CD4-positive, alpha-beta T cell (primary cell): Measurements from ENCODE around the gene ZNF282. TPM values are rescaled to one million over a fixed set of nuclear protein-coding genes. Genes with fewer than 3 reads are reported as not detected.

ENCODE experiments used
- ATAC-seq: fragments of 200-7000 bp; cut with Tn5 transposase; one replicate; pipeline ENCODE4 v1.10.0; 2022; ENCODE audit warnings: mild to moderate bottlenecking; ENCODE audit not compliant: poor library complexity
- CTCF ChIA-PET: fragments of 350-600 bp; sonication (Branson Sonifier 250); formaldehyde crosslinking; loops from one replicate; lab custom pipeline; 2021; ENCODE audit warnings: antibody characterized with exemption, inconsistent platforms; lab: Charles Lee
- POLR2A ChIA-PET: fragments of 350-600 bp; sonication (Branson Sonifier 250); formaldehyde crosslinking; loops from one replicate; lab custom pipeline; 2021; ENCODE audit warnings: antibody characterized with exemption, inconsistent platforms; lab: Charles Lee
- DNase-seq, 14 experiments: peaks; one replicate each; pipeline ENCODE4 v3.0.0-alpha.2; 2013 to 2020; ENCODE audit warnings: mixed read lengths in 2 of 14
- H3K27ac ChIP-seq, 2 donors: one replicate each; pipeline versions ENCODE4 v1.5.1 to v1.7.0; 2013; ENCODE audit warnings: low read length in 2 of 2, low read depth in 1 of 2, mild to moderate bottlenecking in 1 of 2
- H3K27me3 ChIP-seq, 2 experiments: 1 replicate in 1 of 2; 2 replicates in 1 of 2; pipeline versions ENCODE4 v1.6.1 to v1.7.0; 2013; ENCODE audit warnings: low read length in 2 of 2, control low read depth in 1 of 2, mild to moderate bottlenecking in 1 of 2, moderate library complexity in 1 of 2; ENCODE audit not compliant: insufficient read depth in 2 of 2, control insufficient read depth in 1 of 2
- H3K36me3 ChIP-seq: one replicate; pipeline ENCODE4 v1.6.1; 2013; ENCODE audit warnings: low read length, control low read depth; ENCODE audit not compliant: insufficient read depth
- H3K4me1 ChIP-seq: one replicate; pipeline ENCODE4 v1.6.1; 2013; ENCODE audit warnings: low read length, control low read depth; ENCODE audit not compliant: insufficient read depth
- H3K4me3 ChIP-seq: one replicate; pipeline ENCODE4 v1.5.1; 2013; ENCODE audit warnings: mild to moderate bottlenecking, low read length, moderate library complexity
- H3K9me3 ChIP-seq, 2 experiments: 1 replicate in 1 of 2; 2 replicates in 1 of 2; pipeline versions ENCODE4 v1.6.1 to v1.7.0; 2013; ENCODE audit warnings: low read length in 2 of 2, mild to moderate bottlenecking in 2 of 2, control low read depth in 1 of 2, moderate library complexity in 1 of 2; ENCODE audit not compliant: control insufficient read depth in 1 of 2, insufficient read depth in 1 of 2
- H3K27ac Mint-ChIP-seq: one replicate; pipeline ENCODE4 v1.8.0; 2020; ENCODE audit warnings: mixed read lengths
- H3K27me3 Mint-ChIP-seq: one replicate; pipeline ENCODE4 v1.8.0; 2021; ENCODE audit warnings: mixed read lengths
- H3K36me3 Mint-ChIP-seq: one replicate; pipeline ENCODE4 v1.8.0; 2021; ENCODE audit warnings: low read depth, mixed read lengths
- H3K4me1 Mint-ChIP-seq: one replicate; pipeline ENCODE4 v1.8.0; 2021; ENCODE audit warnings: low read depth, mixed read lengths
- H3K4me3 Mint-ChIP-seq: one replicate; pipeline ENCODE4 v1.8.0; 2020; ENCODE audit warnings: mild to moderate bottlenecking, mixed read lengths
- H3K9me3 Mint-ChIP-seq: one replicate; pipeline ENCODE4 v1.8.0; 2020; ENCODE audit warnings: mixed read lengths
- CTCF ChIP-seq: fragments of 200-600 bp; IDR thresholded peaks from one replicate; pipeline ENCODE4 v1.8.0; 2022; ENCODE audit warnings: antibody characterized with exemption, mild to moderate bottlenecking
- intact Hi-C, 2 experiments: fragments of 100-400 bp; cut with DNase I in 1 of 2; cut with micrococcal nuclease in 1 of 2; formaldehyde crosslinking; loops; one replicate each; pipeline versions ENCODE4 v1.15.1 to v1.9.0; 2023 to 2025; cut with DNase I, micrococcal nuclease
- total RNA-seq, 174 experiments: library from RNA in 2 of 174; stranded (reverse) in 2 of 174; gene quantifications; one replicate each; pipeline ENCODE4 v1.2.3 and lab custom pipeline; 2021 to 2026

ZNF282 gene
- total RNA-seq, 2 experiments from 2014 or later: 13.3 to 15.6 TPM

GRCh38 chr7:149180722-149181449 is 14.5 kb upstream of the ZNF282 start:
- intact Hi-C loops: no loop called here
- Mint-ChIP-seq H3K36me3 (peaks cover 53% of the 10 kb centered on the region), H3K4me3 (no peak overlapping the region), H3K9me3 (no peaks in the 10 kb centered on the region), H3K27me3 (no peaks in the 10 kb centered on the region), H3K27ac (peak overlapping the region; percentile 56), H3K4me1 (no peaks in the 10 kb centered on the region)
- Histone ChIP-seq H3K36me3 (peaks cover 55% of the 10 kb centered on the region), H3K4me3 (no peak overlapping the region), H3K27me3 (no peaks in the 10 kb centered on the region), H3K27ac (no peak overlapping the region), H3K4me1 (no peaks in the 10 kb centered on the region), H3K9me3 (no peaks in the 10 kb centered on the region)
- DNase-seq (no peak), ATAC-seq (no peak)
- ChIA-PET POLR2A (interaction anchor here (1.8 kb wide), 1 partner anchor 15 kb away, joined by 4 read pairs; the partner anchor contains the start of gene ZNF282), CTCF (interaction anchor here (0.5 to 1.4 kb wide), 2 partner anchors 14 to 24 kb away, joined by 3 read pairs; partner anchors contain the start of gene ZNF282)
- TF ChIP-seq CTCF: no peak

DNA sequence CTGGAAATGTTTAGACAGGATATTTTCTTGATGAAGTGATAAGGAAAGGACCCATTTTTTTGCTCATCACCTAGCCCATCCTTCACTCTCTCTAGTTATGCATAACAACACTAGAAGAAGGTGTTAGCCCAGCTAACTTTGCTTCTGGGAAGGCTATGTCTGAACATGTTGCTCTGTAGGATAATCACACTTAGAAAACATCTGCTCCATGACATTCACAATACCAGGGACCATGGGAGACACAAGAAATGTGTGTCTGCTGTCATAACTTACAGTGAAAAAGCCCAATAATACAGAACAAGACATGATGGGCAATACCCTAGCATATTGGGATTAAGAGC is 13.9 kb upstream of the ZNF282 start:
- DNase-seq: no peak
- H3K27ac Mint-ChIP-seq: peak overlapping the region; percentile 56
- no peaks in the 10 kb centered on the region for H3K9me3 Mint-ChIP-seq
- Histone ChIP-seq H3K27ac (no peak overlapping the region), H3K36me3 (peaks cover 51% of the 10 kb centered on the region), H3K4me1 (no peaks in the 10 kb centered on the region), H3K27me3 (no peaks in the 10 kb centered on the region), H3K4me3 (no peak overlapping the region), H3K9me3 (no peaks in the 10 kb centered on the region)
- CTCF ChIA-PET: interaction anchor here (0.5 to 1.4 kb wide), 2 partner anchors 14 to 24 kb away, joined by 3 read pairs; partner anchors contain the start of gene ZNF282
- POLR2A ChIA-PET: interaction anchor here (1.8 kb wide), 1 partner anchor 14 kb away, joined by 4 read pairs; the partner anchor contains the start of gene ZNF282
- no peaks in the 10 kb centered on the region for H3K27me3 Mint-ChIP-seq
- no peaks in the 10 kb centered on the region for H3K4me1 Mint-ChIP-seq
- TF ChIP-seq CTCF: no peak
- intact Hi-C loops: no loop called here
- no peak overlapping the region for H3K4me3 Mint-ChIP-seq
- peaks cover 50% of the 10 kb centered on the region for H3K36me3 Mint-ChIP-seq
- no peak for ATAC-seq

- intact Hi-C loops: no loop called here
- H3K27ac ChIP-seq: no peak overlapping the region
- peaks cover 26% of the 10 kb centered on the region for H3K36me3 ChIP-seq
- Mint-ChIP-seq H3K4me1 (no peaks in the 10 kb centered on the region), H3K9me3 (no peaks in the 10 kb centered on the region), H3K4me3 (no peak overlapping the region), H3K36me3 (peaks cover 22% of the 10 kb centered on the region), H3K27ac (no peak overlapping the region), H3K27me3 (no peaks in the 10 kb centered on the region)
- DNase-seq: no peak
- no peak overlapping the region for H3K4me3 ChIP-seq
- no peaks in the 10 kb centered on the region for H3K4me1 ChIP-seq
- ATAC-seq: no peak
- TF ChIP-seq CTCF: no peak
- CTCF ChIA-PET: no interaction called here
- no peaks in the 10 kb centered on the region for H3K27me3 ChIP-seq
- no peaks in the 10 kb centered on the region for H3K9me3 ChIP-seq
- POLR2A ChIA-PET: no interaction called here
Observed at GRCh38 chr7:149184274-149184673, 11.1 kb upstream of the ZNF282 start.
